IMR-90 (cell line): ENCODE results near the gene KCNQ2. TPM values are rescaled to one million over a fixed set of nuclear protein-coding genes. Genes with fewer than 3 reads are reported as not detected.

Experiments
- ATAC-seq: fragments of 200-7000 bp; cut with Tn5 transposase; 2 replicates; pipeline ENCODE4 v1.9.1; 2020; ENCODE audit warnings: low read depth, mild to moderate bottlenecking, moderate library complexity
- BruUV-seq: library from RNA; stranded (reverse); fragments of 400-500 nt; replicated peaks from 2 replicates; lab custom pipeline; 2021; lab: Mats Ljungman, UMichigan
- CTCF ChIA-PET: fragments of 300-600 bp; formaldehyde crosslinking; extraction: SDS; loops from one replicate; lab custom pipeline; 2021; ENCODE audit warnings: antibody characterized with exemption; lab: Yijun Ruan, JAX
- POLR2A ChIA-PET: fragments of 300-600 bp; sonication (Branson Sonifier 250); formaldehyde crosslinking; loops from one replicate; lab custom pipeline; 2022; ENCODE audit warnings: antibody characterized with exemption; ENCODE audit not compliant: unreplicated experiment; lab: Charles Lee
- DNase-seq: peaks from one replicate; pipeline ENCODE4 v3.0.0; 2013
- H2AFZ ChIP-seq: replicated peaks from 2 replicates; pipeline ENCODE3; 2013; ENCODE audit warnings: low read length, mild to moderate bottlenecking; ENCODE audit not compliant: poor library complexity
- H2AK5ac ChIP-seq: 2 replicates; pipeline ENCODE4 v1.6.1; 2013; ENCODE audit warnings: low read depth, low read length, inconsistent platforms
- H2AK9ac ChIP-seq: replicated peaks from 2 replicates; pipeline ENCODE3; 2013; ENCODE audit warnings: mild to moderate bottlenecking, low read depth, low read length, moderate library complexity; ENCODE audit not compliant: poor library complexity
- H2BK120ac ChIP-seq: 2 replicates; pipeline ENCODE4 v1.6.1; 2013; ENCODE audit warnings: low read depth, low read length, inconsistent platforms
- H2BK15ac ChIP-seq: 3 replicates; pipeline ENCODE4 v1.6.1; 2013; ENCODE audit warnings: low read depth, low read length, inconsistent platforms
- H2BK20ac ChIP-seq: 2 replicates; pipeline ENCODE4 v1.6.1; 2013; ENCODE audit warnings: low read depth, mild to moderate bottlenecking, inconsistent platforms, low read length, moderate library complexity
- H2BK5ac ChIP-seq: 2 replicates; pipeline ENCODE4 v1.6.1; 2013; ENCODE audit warnings: mild to moderate bottlenecking, low read depth, low read length, inconsistent platforms; ENCODE audit not compliant: poor library complexity, severe bottlenecking
- H3K14ac ChIP-seq: replicated peaks from 2 replicates; pipeline ENCODE4 v1.6.1; 2013; ENCODE audit warnings: low read depth, low read length, inconsistent platforms
- H3K18ac ChIP-seq: 2 replicates; pipeline ENCODE4 v1.6.1; 2013; ENCODE audit warnings: low read depth, low read length, control low read depth
- H3K23ac ChIP-seq: 2 replicates; pipeline ENCODE4 v1.6.1; 2013; ENCODE audit warnings: low read depth, low read length, inconsistent platforms
- H3K27ac ChIP-seq: 2 replicates; pipeline ENCODE4 v1.5.1; 2013; ENCODE audit warnings: mild to moderate bottlenecking, control low read depth, low read length; ENCODE audit not compliant: insufficient read depth
- H3K27me3 ChIP-seq: 2 replicates; pipeline ENCODE4 v1.6.1; 2013; ENCODE audit warnings: low read length; ENCODE audit not compliant: control insufficient read depth, insufficient read depth
- H3K36me3 ChIP-seq: 2 replicates; pipeline ENCODE4 v1.6.1; 2013; ENCODE audit warnings: low read length, mixed read lengths; ENCODE audit not compliant: control insufficient read depth, insufficient read depth
- H3K4ac ChIP-seq: 2 replicates; pipeline ENCODE4 v1.6.1; 2013; ENCODE audit warnings: low read depth, low read length, inconsistent platforms
- H3K4me1 ChIP-seq: 2 replicates; pipeline ENCODE4 v1.6.1; 2013; ENCODE audit warnings: low read length, mixed read lengths; ENCODE audit not compliant: control insufficient read depth, insufficient read depth
- H3K4me2 ChIP-seq: 2 replicates; pipeline ENCODE4 v1.6.1; 2013; ENCODE audit warnings: low read depth, mild to moderate bottlenecking, control low read depth, low read length, moderate library complexity
- H3K4me3 ChIP-seq: 2 replicates; pipeline ENCODE4 v1.5.1; 2013; ENCODE audit warnings: low read depth, mild to moderate bottlenecking, control low read depth, low read length, moderate library complexity; ENCODE audit not compliant: insufficient read depth
- H3K56ac ChIP-seq: 2 replicates; pipeline ENCODE4 v1.6.1; 2013; ENCODE audit warnings: low read length, inconsistent platforms; ENCODE audit not compliant: insufficient read depth; ENCODE audit errors: extremely low read depth
- H3K79me1 ChIP-seq, 2 experiments: 2 replicates each; pipeline ENCODE4 v1.6.1; 2013; ENCODE audit warnings: low read length in 2 of 2, inconsistent platforms in 1 of 2, low read depth in 1 of 2
- H3K9ac ChIP-seq: 2 replicates; pipeline ENCODE4 v1.6.1; 2013; ENCODE audit warnings: low read depth, low read length, control low read depth
- H3K9me1 ChIP-seq: 2 replicates; pipeline ENCODE4 v1.6.1; 2013; ENCODE audit warnings: low read length, inconsistent platforms; ENCODE audit not compliant: insufficient read depth
- H3K9me3 ChIP-seq: 2 replicates; pipeline ENCODE4 v1.6.1; 2013; ENCODE audit warnings: low read length; ENCODE audit not compliant: control insufficient read depth, insufficient read depth
- H4K20me1 ChIP-seq: 2 replicates; pipeline ENCODE4 v1.6.1; 2013; ENCODE audit warnings: low read length, inconsistent platforms; ENCODE audit not compliant: insufficient read depth
- H4K5ac ChIP-seq: 2 replicates; pipeline ENCODE4 v1.6.1; 2013; ENCODE audit warnings: mild to moderate bottlenecking, low read depth, low read length, control low read depth
- H4K8ac ChIP-seq, 2 experiments: 2 replicates each; pipeline ENCODE4 v1.6.1; 2013; ENCODE audit warnings: low read depth in 2 of 2, low read length in 2 of 2, control low read depth in 1 of 2, inconsistent platforms in 1 of 2
- H4K91ac ChIP-seq: 2 replicates; pipeline ENCODE4 v1.6.1; 2013; ENCODE audit warnings: low read depth, low read length, inconsistent platforms; ENCODE audit not compliant: insufficient read depth
- CEBPB ChIP-seq: IDR thresholded peaks from 2 replicates; pipeline ENCODE4 v1.6.1; 2012; ENCODE audit warnings: low read depth, low read length, improper control_type of control experiment
- CHD1 ChIP-seq: IDR thresholded peaks from 2 replicates; pipeline ENCODE4 v1.6.1; 2012; ENCODE audit warnings: low read depth, low read length, improper control_type of control experiment
- CTCF ChIP-seq: conservative IDR thresholded peaks from 2 replicates; pipeline ENCODE4 v1.5.1; 2012; ENCODE audit warnings: mild to moderate bottlenecking, low read depth, low read length, improper control_type of control experiment
- ELK1 ChIP-seq: fragments of 150-350 bp; IDR thresholded peaks from 2 replicates; pipeline ENCODE4 v1.6.1; 2016; ENCODE audit warnings: low read depth, mild to moderate bottlenecking, low read length, moderate library complexity, borderline replicate concordance
- FOS ChIP-seq: fragments of 150-350 bp; IDR thresholded peaks from 2 replicates; pipeline ENCODE4 v1.6.1; 2016; ENCODE audit warnings: low read depth, low read length
- MAFK ChIP-seq: IDR thresholded peaks from 2 replicates; pipeline ENCODE4 v1.6.1; 2012; ENCODE audit warnings: low read depth, low read length, improper control_type of control experiment
- MAZ ChIP-seq: IDR thresholded peaks from 2 replicates; pipeline ENCODE4 v1.6.1; 2012; ENCODE audit warnings: low read depth, mild to moderate bottlenecking, low read length, improper control_type of control experiment, moderate library complexity, borderline replicate concordance
- MXI1 ChIP-seq: IDR thresholded peaks from 2 replicates; pipeline ENCODE4 v1.6.1; 2012; ENCODE audit warnings: low read depth, mild to moderate bottlenecking, low read length, moderate library complexity, borderline replicate concordance
- NFE2L2 ChIP-seq: fragments of 150-350 bp; IDR thresholded peaks from 2 replicates; pipeline ENCODE4 v1.6.1; 2016; ENCODE audit warnings: low read depth, mild to moderate bottlenecking, low read length
- POLR2A ChIP-seq: IDR thresholded peaks from 2 replicates; pipeline ENCODE4 v1.6.1; 2012; ENCODE audit warnings: mild to moderate bottlenecking, low read depth, low read length
- RAD21 ChIP-seq: IDR thresholded peaks from 2 replicates; pipeline ENCODE4 v1.6.1; 2012; ENCODE audit warnings: low read length, improper control_type of control experiment
- RCOR1 ChIP-seq: IDR thresholded peaks from 2 replicates; pipeline ENCODE4 v1.6.1; 2012; ENCODE audit warnings: mild to moderate bottlenecking, low read length, improper control_type of control experiment; ENCODE audit not compliant: insufficient replicate concordance
- RFX5 ChIP-seq: IDR thresholded peaks from 2 replicates; pipeline ENCODE4 v1.8.0; 2012; ENCODE audit warnings: low read depth, mild to moderate bottlenecking, low read length, moderate library complexity
- SMC3 ChIP-seq: fragments of 150-350 bp; IDR thresholded peaks from 2 replicates; pipeline ENCODE4 v1.6.1; 2016; ENCODE audit warnings: low read depth, mild to moderate bottlenecking, antibody characterized with exemption, low read length, moderate library complexity
- WGBS, 2 experiments: methylation state at CpG; one replicate each; pipeline versions ENCODE4 v1.1.5 to v1.1.7; 2013; ENCODE audit warnings: missing lambda C conversion rate in 2 of 2; ENCODE audit not compliant: insufficient read length in 1 of 2; ENCODE audit errors: extremely low coverage in 2 of 2; 5-methylcytosine and 5-hydroxymethylcytosine counted together
- dilution Hi-C: fragments of 300-500 bp; cut with HindIII; formaldehyde crosslinking; loops from one replicate; pipeline ENCODE4 v1.14.3; 2018; ENCODE audit warnings: low sequenced_read_pairs; ENCODE audit not compliant: unreplicated experiment
- in situ Hi-C: fragments of 300-500 bp; cut with MboI; formaldehyde crosslinking; loops from 3 replicates; pipeline ENCODE4 v1.14.3; 2019; ENCODE audit warnings: low sequenced_read_pairs, inconsistent platforms, mixed read lengths
- intact Hi-C: fragments of 100-400 bp; cut with micrococcal nuclease; formaldehyde crosslinking; loops from 2 replicates; pipeline ENCODE4 v1.10.0; 2022
- polyA plus RNA-seq, 3 experiments: library from polyadenylated mRNA; depleted of rRNA; stranded (reverse); fragments of >200 nt; gene quantifications; 2 replicates each; pipeline ENCODE4 v1.2.3, GENCODE V29; 2012; ENCODE audit warnings: low replicate concordance in 1 of 3
- total RNA-seq: library from RNA; depleted of rRNA; stranded (reverse); fragments of >200 nt; gene quantifications from 2 replicates; pipeline ENCODE4 v1.2.3, GENCODE V29; 2012
- TF ChIP-seq, protein P1 (sequence below): fragments of 150-350 bp; IDR thresholded peaks from 2 replicates; pipeline ENCODE4 v1.6.1; 2017; ENCODE audit warnings: mild to moderate bottlenecking, antibody characterized with exemption, low read length, low read depth

Gene KCNQ2
- total and polyA plus RNA-seq, 2 of the 4 experiments (the other 2 are of a cell fraction), result 0.02 TPM; not detected in 1

DNA sequence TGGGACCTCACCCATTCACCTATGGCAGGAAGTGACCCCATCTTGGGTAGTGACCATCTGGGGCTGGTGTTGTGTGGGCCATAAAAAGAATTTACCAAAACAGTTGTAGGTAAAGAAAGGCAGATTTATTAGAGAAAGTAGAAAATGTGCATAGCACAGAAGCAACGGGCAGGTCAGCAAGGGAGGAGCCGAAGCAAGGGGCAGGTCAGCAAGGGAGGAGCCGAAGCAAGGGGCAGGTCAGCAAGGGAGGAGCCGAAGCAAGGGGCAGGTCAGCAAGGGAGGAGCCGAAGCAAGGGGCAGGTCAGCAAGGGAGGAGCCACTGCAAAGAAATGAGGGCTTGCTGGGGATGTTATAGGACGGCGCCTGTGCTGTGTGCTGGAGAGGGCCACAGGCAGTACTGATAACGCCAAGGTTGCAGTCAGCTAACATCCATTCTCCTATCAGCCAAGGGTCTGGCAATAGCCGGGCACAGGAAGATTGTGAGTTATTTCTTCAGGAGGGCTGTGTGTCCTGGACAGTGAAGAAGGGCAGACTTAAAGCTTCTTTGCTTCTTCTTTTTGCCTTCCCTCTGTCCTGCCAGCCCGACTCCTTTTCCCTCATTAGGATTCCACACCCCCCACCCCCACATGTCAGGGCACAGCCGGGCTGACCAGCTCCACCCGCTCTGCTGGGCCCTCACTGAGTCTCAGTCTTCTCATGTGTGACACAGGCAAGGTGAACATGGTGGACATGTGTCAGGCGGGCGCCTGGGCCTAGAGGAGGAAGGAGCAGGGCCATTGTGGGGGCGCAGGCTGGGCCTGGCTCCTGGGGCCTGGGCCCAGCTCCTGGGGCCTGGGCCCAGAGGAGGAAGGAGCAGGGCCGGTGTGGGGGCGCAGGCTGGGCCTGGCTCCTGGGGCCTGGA, 79.7 kb downstream of the KCNQ2 start:
- ChIA-PET POLR2A (no interaction called here), CTCF (no interaction called here)
- Histone ChIP-seq H3K23ac (no peak overlapping the region), H3K27ac (no peak overlapping the region), H3K9me3 (peaks cover 6% of the 10 kb centered on the region), H3K9me1 (no peaks in the 10 kb centered on the region), H3K9ac (no peak overlapping the region), H2AK9ac (no peak overlapping the region), H3K14ac (no peak overlapping the region), H3K27me3 (peaks cover 20% of the 10 kb centered on the region), H3K56ac (no peak overlapping the region), H2BK120ac (no peak overlapping the region), H2BK5ac (no peak overlapping the region), H4K5ac (no peak overlapping the region), H3K4me2 (no peak overlapping the region), H4K20me1 (no peaks in the 10 kb centered on the region), H3K4me1 (peaks cover 2% of the 10 kb centered on the region; the same call in 1 of the 2 replicates), H2BK15ac (no peak overlapping the region), H3K4me3 (no peak overlapping the region), H2AK5ac (no peak overlapping the region), H2AFZ (no peak overlapping the region), H3K36me3 (no peaks in the 10 kb centered on the region), H2BK20ac (no peak overlapping the region), H3K4ac (no peak overlapping the region), H3K79me1 (no peaks in the 10 kb centered on the region), H4K8ac (no peak overlapping the region), H4K91ac (no peak overlapping the region), H3K18ac (no peak overlapping the region)
- no TSS peak for BruUV-seq
- WGBS, 2 experiments, result 80% methylated on average over 2 of the region's 17 CpGs; no CpG with 5 or more reads in 1 of the 2 experiments
- dilution Hi-C loops (no loop called here), in situ Hi-C loops (no loop called here), intact Hi-C loops (no loop called here)
- no peak for ATAC-seq
- no peak for DNase-seq
- TF ChIP-seq RFX5, result no peak
- TF ChIP-seq ELK1, result no peak
- TF ChIP-seq FOS, result no peak
- TF ChIP-seq MAFK, result no peak
- no peak for TF ChIP-seq NFE2L2
- TF ChIP-seq POLR2A, result no peak
- no peak for TF ChIP-seq CTCF
- TF ChIP-seq, protein P1, sequence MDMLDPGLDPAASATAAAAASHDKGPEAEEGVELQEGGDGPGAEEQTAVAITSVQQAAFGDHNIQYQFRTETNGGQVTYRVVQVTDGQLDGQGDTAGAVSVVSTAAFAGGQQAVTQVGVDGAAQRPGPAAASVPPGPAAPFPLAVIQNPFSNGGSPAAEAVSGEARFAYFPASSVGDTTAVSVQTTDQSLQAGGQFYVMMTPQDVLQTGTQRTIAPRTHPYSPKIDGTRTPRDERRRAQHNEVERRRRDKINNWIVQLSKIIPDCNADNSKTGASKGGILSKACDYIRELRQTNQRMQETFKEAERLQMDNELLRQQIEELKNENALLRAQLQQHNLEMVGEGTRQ, result no peak
- TF ChIP-seq SMC3, result no peak
- TF ChIP-seq MAZ, result no peak
- TF ChIP-seq CEBPB, result no peak
- TF ChIP-seq RAD21, result no peak
- no peak for TF ChIP-seq RCOR1
- TF ChIP-seq CHD1, result no peak
- no peak for TF ChIP-seq MXI1
